Stromal cell of bone marrow (primary cell): ENCODE data around the gene TGM2.
A peak's percentile ranks its signal among the peaks of the same experiment; 100 is the strongest.

Experiments
- DNase-seq: peaks from one replicate; pipeline ENCODE4 v3.0.0-alpha.2; 2012; ENCODE audit warnings: low read depth

Gene TGM2

GRCh38 chr20:38199501-38200390 is 34.7 kb upstream of the TGM2 start:
- no peak for DNase-seq

DNA sequence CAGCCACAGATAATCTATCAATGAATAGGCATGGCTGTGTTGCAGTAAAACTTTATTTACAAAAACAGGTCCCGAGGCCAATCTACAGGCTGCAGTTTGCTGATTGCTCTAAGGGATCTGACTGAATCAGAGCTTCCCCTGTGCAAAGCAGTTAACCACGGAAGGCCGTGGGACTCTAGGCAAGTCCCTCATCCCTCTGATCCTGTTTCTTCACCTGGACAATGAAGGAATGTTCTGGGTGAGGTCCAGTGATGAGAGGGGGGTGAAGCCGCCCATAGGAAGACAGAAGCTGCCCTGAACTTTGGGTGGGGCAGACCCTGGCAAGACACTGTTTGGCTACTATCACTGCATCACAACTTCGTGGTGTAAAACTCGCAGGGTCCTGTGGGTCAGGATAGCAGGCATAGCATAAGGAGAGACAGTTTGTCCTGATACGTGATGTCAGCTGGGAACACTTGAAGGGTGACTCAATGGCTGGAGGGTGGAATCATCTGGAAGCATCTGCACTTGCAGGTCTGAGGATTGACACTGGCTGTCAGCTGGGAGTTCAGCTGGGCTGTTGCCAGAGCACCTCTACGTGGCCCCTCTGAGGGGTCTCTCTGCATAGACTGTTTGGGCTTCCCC is 33.3 kb upstream of the TGM2 start:
- DNase-seq = no peak

- no peak for DNase-seq
These were observed 32.5 kb upstream of the TGM2 start for GRCh38 chr20:38197619-38198018.

DNA sequence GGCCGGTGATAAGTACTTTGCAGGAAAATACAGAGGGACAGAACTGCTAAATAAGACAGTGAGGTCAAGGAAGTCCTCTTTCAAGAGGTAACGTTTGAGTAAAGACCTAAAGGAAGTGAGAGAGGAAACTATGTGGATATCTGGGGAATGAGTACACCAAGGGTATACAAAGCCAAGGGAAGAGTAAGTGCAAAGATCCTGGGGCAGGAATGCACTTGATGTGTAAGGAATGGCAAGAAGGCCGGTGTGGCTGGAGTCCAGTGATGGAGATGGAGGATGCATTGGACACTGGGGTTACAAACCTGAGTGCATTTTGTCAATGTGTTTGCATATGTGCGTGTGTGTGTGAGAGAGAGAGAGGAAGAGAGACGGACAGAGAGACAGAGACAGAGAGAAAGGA is 32.1 kb upstream of the TGM2 start:
- no peak for DNase-seq

DNA sequence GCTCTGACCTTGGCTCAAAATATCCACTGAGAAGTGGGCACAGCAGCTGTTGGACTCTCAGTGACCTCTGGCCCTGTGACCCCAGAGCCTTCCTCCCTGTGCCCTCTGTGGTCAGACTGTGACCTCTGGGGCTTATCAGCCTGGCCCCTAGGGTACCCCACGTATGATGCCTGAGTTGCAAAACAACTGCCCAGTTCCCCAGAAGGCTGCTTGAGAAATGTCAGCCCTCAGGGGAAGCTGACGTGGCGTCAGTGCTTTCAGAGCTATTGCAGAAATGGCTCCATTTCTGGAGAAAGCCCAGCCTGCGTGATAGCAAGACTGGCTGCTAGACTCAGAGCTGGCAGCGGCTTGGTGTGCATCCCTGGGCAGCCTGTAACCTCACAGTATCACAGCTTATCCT is 31.5 kb upstream of the TGM2 start:
- peak; percentile 96 for DNase-seq

GRCh38 chr20:38196076-38196475 is 31.0 kb upstream of the TGM2 start:
- no peak for DNase-seq

- DNase-seq = no peak
These were observed 30.5 kb upstream of the TGM2 start for GRCh38 chr20:38195521-38195920.

DNA sequence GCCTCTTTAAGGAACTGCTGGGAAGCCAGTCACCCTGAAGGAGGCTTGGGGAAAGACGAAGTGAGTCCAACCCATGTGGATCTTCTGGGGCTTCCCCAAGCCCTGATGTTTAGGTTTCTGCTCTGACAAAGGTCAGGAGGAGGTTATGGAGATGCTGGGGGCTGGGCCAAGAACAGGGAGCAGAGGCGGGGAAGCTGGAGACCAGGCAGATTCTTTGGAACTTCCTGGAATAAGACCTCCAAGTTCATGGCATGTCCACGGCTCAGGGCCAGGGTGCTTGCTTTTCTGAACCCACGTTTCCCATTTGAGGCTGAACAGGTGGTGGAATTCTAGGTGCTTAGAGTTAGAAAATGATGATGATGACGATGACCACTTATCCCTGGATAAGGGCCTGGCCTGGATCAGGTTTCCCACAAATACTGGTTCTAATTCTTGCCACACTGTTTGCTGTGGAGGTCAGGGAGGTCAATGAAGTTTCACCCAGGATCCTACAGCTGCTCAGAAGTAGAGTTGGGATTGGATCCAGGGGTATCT is 30.0 kb upstream of the TGM2 start:
- no peak for DNase-seq

- DNase-seq = no peak
These were observed 28.6 kb upstream of the TGM2 start for GRCh38 chr20:38193586-38194105.

DNA sequence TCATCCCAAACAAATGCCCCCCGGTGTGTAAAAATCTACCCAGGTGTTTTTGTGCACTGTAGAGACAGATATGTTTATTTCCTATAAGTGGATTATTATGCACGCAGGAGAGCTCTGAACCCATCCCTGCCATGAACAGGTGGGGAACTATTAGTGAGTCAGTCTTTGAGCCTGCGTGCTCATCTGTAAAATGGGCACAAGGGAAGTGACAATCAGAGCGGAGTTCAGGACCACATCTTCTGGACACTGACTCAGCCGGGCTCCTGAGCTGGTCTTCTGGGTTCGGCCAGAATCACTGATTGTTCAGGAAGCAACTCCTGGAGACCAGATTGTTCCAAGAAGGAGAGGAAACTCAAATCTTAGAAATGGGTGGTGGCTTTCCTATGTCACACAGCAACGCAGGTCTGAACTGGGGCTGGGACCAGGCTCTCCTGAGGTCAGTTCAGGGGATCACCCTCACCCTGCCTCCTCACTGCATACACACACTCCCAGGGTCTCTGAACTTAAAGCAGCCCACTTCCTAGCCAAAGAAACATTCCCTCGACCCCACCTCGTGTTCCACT is 27.3 kb upstream of the TGM2 start:
- no peak for DNase-seq

GRCh38 chr20:38191654-38192053 is 26.6 kb upstream of the TGM2 start:
- DNase-seq = no peak

DNA sequence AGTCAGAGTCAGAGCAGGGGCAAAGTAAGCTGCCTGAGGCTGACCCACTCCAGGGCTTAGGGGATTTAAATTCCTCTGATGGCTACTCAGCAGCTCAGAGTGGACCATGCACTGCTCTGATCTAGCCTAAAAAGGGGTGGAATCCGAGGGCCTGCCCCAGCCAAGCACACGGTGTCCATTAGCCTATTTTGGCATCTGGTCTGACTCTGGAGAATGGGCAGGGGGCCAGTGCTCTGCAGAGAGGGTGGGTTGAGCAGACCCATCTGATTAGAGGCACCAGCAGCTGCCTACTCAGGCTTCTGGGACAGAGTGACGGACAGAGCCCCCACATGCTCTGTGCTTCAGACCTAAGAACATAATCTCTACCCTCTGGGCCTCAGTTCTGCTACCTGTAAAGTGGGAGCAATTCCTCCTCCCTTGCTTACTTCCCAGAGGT is 25.9 kb upstream of the TGM2 start:
- no peak for DNase-seq

GRCh38 chr20:38190166-38190565 is 25.1 kb upstream of the TGM2 start:
- no peak for DNase-seq

GRCh38 chr20:38187517-38187916 is 22.4 kb upstream of the TGM2 start:
- DNase-seq = no peak

GRCh38 chr20:38186788-38187221 is 21.7 kb upstream of the TGM2 start:
- no peak for DNase-seq

GRCh38 chr20:38184101-38184500 is 19.0 kb upstream of the TGM2 start:
- DNase-seq = no peak

- no peak for DNase-seq
These were observed 16.9 kb upstream of the TGM2 start for GRCh38 chr20:38181971-38182370.

DNA sequence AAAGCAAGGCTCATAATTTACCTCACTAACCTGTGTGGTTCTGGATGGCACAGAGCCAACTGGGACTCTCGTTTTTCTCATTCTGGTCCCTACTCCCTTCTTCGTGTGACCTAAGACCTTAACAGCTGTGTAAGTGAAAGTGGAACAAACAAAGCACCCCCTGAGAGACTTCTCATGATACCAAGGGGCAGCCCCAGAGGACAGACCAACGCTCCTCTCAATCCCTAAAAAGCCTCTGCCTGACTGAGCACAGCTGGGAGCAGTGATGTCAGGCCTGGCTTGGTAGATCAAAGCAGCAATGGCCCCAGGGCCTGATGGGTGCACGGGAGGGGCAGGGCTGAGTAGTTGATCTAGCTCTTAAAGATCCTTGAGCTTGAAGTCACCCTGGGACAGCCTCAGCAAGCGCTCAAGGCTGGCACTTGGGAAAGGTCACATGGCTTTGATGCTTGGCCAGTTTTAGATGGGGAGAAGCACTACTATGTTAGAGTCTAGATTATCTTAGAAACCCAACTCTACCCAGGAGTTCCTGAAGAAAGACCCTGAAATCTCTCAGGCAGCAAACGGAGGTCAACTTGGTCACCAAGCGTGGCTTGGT is 16.2 kb upstream of the TGM2 start:
- DNase-seq = no peak

- no peak for DNase-seq
These were observed 15.7 kb upstream of the TGM2 start for GRCh38 chr20:38180781-38181180.

GRCh38 chr20:38179846-38180245 is 14.8 kb upstream of the TGM2 start:
- no peak for DNase-seq

DNA sequence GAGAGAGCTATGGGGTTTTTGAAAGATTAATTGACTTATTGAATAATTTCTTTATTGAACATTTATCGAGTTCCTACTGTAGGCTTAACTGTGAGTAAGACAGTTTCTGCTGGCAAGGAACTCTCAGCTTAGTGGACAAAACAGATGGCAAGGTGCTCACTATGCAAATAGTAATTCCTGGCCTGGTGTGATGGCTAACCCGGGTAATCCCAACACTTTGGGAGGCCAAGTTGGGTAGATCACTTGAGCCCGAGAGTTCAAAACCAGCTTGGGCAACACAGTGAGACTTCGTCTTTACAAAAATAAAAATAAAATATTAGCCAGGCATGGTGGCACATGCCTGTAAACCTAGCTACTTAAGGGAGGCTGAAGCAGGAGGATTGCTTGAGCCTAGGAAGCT is 13.5 kb upstream of the TGM2 start:
- DNase-seq = no peak

DNA sequence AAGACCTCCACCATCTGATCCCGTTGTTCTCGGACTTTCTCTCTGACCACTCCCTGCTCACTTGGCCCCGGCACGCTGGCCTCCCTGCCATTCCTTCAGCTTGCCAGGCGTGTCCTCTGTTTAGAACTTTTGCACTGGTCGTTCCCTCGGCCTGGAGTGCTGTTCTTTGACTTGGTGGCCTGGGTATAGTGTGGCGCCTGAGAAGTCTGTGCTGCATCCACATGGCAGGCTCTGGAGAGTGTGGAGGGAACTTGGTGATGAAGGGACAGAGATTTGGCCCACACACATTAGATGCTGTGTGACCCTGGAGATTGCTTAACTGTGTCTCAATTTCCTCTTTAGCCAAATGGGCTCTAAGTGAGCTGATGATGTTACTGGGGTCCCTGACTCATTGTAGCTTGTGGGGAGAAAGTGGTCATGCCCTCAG is 13.0 kb upstream of the TGM2 start:
- no peak for DNase-seq
